ENCODE results near the gene TEDC2.

TEDC2 gene

DNA sequence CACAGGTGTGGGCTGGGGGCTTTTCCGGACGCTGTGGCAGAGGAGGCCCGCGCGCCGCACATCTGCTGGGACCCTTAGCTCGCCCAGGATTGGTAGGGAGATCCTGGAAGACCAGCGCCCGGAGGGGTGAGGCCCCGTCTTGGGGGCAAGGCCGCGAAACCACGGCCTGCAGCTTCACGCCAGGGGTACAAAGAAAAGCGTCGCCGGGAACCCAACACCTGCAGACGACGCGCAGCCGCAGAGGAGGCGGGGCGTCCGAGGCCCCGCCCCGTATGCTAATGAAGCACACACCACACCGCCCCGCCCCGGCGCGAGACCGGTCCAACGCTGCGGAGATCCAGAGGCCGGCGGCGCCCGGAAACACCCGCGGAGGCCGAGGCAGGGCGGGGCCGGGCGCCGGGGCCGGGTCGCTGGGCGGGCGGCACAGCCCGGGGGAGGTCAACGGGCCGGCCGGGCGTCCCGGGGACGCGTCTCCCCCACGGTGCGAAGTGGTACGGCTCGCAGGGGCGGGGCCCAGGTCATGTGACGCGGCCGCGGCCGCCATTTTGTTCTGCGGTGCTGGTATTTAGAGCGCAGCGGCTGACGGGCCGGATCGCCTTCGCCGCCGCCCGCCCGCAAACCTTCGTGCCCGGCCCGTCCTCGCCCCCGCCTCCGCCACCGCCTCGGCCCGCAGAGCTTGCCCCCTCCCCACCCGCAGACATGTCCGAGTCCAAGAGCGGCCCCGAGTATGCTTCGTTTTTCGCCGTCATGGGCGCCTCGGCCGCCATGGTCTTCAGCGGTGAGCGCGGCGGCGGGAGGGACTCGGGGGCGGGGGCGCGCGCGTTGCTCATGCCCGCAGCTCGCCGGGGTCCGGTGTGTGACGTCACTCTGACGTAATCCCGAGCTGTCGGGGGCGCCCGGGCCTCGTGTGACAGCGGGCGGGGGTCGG lies 53.8 kb downstream of the TEDC2 start, which contains the start of gene ATP6V0C:
Gene ATP6V0C, plus strand, starts transcription at position 548 of the 928 bp plus-strand sequence. Its CDS starts 152 bp downstream, at position 700.
- Histone ChIP-seq H3K27ac (ENCODE audit: insufficient read depth in 1 of 2, low read depth in 1 of 2, low read length in 2 of 2, poor library complexity in 1 of 2, severe bottlenecking in 2 of 2) (peak within 1 kb of the TSS; percentile 91 to 95), H3K9me3 (ENCODE audit: control extremely low read depth in 1 of 5, control insufficient read depth in 4 of 5, insufficient read depth in 2 of 5, low read depth in 1 of 5, low read length in 4 of 5) (no peaks in the 10 kb centered on the region), H3K36me3 (ENCODE audit: control insufficient read depth in 4 of 4, insufficient read depth in 4 of 4, low read length in 3 of 4) (peaks cover 0 to 19% (median 1%) of the 10 kb centered on the region in 4 experiments), H3K4me3 (ENCODE audit: control insufficient read depth in 1 of 7, extremely low read depth in 1 of 7, insufficient read depth in 4 of 7, low read depth in 2 of 7, low read length in 6 of 7) (peak within 1 kb of the TSS; percentile 72 to 99 (median 92)), H3K4me1 (ENCODE audit: control extremely low read depth in 1 of 4, control insufficient read depth in 4 of 4, insufficient read depth in 4 of 4, low read length in 3 of 4) (peaks cover 10 to 89% (median 84%) of the 10 kb centered on the region in 4 experiments), H3K27me3 (replicated peaks in 2 of 5; ENCODE audit: control insufficient read depth in 4 of 5, insufficient read depth in 5 of 5, low read length in 4 of 5) (no peaks in the 10 kb centered on the region)
- WGBS (ENCODE audit: insufficient coverage): 1% methylated on average over 105 of the region's 122 CpGs
- DNase-seq: peak; percentile 89 to 94 (median 93)
- ChIA-PET CTCF (interaction anchor here (5.9 kb wide), 1 partner anchor 12 kb away, joined by 27 read pairs; no protein-coding TSS in a partner anchor), POLR2A (interaction anchor here (0.8 to 1.0 kb wide), 3 partner anchors 17 to 136 kb away, joined by 3 to 5 read pairs (median 3); partner anchors contain the start of gene CEMP1)
